A673 (cell line): Measurements from ENCODE around the gene TMEM43.
"Not testable (repeated sequence)": the region's sequence is repeated elsewhere in the genome, so short reads cannot be mapped to it uniquely, and the experiment has no call there.

ENCODE experiments used
- EZH2 ChIP-seq: fragments of 200-600 bp; sonication (generic); IDR thresholded peaks from 2 replicates; pipeline ENCODE4 v1.6.1; 2017; ENCODE audit warnings: borderline replicate concordance, low read depth, mild to moderate bottlenecking, mixed read lengths, antibody characterized with exemption, low read length; ENCODE audit not compliant: poor library complexity, severe bottlenecking
- TF ChIP-seq, protein P1 (sequence below): fragments of 300-800, 200-600 bp; sonication (generic); conservative IDR thresholded peaks from 2 replicates; pipeline ENCODE4 v1.5.1; 2017; ENCODE audit warnings: low read depth, mild to moderate bottlenecking, antibody characterized with exemption, low read length, moderate library complexity, mixed read lengths

DNA sequence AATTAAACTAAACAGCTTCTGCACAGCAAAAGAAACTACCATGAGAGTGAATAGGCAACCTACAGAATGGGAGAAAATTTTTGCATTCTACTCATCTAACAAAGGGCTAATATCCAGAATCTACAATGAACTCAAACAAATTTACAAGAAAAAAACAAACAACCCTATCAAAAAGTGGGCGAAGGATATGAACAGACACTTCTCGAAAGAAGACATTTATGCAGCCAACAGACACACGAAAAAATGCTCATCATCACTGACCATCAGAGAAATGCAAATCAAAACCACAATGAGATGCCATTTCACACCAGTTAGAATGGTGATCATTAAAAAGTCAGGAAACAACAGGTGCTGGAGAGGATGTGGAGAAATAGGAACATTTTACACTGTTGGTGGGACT, 49.6 kb upstream of the TMEM43 start:
- TF ChIP-seq, protein P1, sequence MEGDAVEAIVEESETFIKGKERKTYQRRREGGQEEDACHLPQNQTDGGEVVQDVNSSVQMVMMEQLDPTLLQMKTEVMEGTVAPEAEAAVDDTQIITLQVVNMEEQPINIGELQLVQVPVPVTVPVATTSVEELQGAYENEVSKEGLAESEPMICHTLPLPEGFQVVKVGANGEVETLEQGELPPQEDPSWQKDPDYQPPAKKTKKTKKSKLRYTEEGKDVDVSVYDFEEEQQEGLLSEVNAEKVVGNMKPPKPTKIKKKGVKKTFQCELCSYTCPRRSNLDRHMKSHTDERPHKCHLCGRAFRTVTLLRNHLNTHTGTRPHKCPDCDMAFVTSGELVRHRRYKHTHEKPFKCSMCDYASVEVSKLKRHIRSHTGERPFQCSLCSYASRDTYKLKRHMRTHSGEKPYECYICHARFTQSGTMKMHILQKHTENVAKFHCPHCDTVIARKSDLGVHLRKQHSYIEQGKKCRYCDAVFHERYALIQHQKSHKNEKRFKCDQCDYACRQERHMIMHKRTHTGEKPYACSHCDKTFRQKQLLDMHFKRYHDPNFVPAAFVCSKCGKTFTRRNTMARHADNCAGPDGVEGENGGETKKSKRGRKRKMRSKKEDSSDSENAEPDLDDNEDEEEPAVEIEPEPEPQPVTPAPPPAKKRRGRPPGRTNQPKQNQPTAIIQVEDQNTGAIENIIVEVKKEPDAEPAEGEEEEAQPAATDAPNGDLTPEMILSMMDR = not testable (repeated sequence)
- TF ChIP-seq EZH2 = not testable (repeated sequence)
